ENCODE results near the gene WWC1. TPM values are rescaled to one million over a fixed set of nuclear protein-coding genes. Genes with fewer than 3 reads are reported as not detected.
"Not testable (repeated sequence)": the region's sequence is repeated elsewhere in the genome, so short reads cannot be mapped to it uniquely, and the experiment has no call there.

WWC1 gene
- total RNA-seq, 2 donors from 2014 or later, result 1.9 to 6.1 TPM

DNA sequence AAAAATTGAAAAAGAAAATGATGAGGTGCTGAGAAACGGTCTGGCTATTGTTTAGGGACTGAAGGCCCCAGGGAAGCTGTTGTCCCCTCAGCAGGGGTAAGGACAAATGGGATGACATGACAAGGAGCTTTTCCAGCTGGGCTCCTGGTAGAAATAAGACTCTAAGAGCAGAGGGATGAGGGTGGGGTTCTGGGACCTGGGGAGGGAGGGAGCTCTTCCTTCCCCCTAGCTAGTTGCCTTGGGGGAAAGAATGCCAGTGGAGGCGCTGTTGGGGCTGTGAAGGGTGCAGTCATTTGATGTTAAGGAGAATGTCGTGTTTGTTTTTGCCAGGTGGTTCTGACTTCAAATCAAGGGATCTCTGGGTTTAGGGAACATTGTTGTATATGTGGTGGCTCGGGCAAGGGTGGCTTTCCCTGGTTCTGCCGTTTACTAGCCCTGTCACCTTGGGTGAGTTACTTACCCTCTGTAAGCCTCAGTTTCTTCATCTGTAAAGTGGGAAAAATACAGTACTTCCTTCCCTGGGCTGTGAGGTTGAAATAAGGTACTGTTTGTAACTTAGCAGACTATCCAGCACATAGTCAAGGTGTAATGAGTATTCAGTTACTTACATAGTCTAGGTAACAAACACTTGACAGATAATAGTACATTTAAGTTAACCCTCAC lies 47.8 kb downstream of the WWC1 start:
- Mint-ChIP-seq H3K27ac (no peak overlapping the region), H3K9me3 (no peaks in the 10 kb centered on the region), H3K36me3 (no peaks in the 10 kb centered on the region)
- DNase-seq (ENCODE audit: low spot score in 2 of 2), result no peak
- ATAC-seq, result no peak

DNA sequence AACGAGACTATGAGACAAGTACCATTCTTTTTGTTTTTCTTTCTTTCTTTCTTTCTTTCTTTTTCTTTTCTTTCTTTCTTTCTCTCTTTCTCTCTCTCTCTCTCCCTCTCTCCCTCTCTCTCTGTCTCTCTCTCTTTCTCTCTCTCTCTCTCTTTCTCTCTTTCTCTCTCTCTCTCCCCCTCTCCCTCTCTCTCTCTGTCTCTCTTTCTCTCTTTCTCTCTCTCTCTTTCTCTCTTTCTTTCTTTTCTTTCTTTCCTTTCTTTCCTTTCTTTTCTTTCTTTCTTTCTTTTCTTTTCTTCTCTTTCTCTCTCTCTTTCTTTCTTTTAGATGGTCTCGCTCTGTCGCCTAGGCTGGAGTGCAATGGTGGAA lies 48.3 kb downstream of the WWC1 start:
- H3K27ac Mint-ChIP-seq, H3K36me3 Mint-ChIP-seq, ATAC-seq: not testable (repeated sequence)

DNA sequence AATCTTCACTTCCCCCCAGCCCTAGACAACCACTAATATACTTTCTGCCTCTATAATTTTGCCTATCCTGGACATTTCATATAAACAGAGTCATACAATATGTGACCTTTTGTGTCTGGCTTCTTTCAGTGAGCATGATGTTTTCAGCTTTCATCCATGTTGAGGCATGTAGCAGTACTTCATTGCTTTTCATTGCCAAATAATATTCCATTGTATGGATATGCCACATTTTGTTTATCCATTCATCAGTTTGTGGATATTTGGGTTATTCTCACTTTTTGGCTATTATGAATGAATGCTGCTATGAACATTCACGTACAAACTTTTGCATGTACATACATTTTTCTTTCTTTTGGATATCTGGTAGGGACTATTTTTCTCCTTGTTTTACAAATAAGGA lies 49.0 kb downstream of the WWC1 start:
- Mint-ChIP-seq H3K9me3 (no peaks in the 10 kb centered on the region), H3K27ac (no peak overlapping the region), H3K36me3 (no peaks in the 10 kb centered on the region)
- ATAC-seq, result no peak
- DNase-seq (ENCODE audit: low spot score in 2 of 2), result no peak

More for the DNA sequence above, 48.3 kb downstream of the WWC1 start:
- H3K9me3 Mint-ChIP-seq; DNase-seq (ENCODE audit: low spot score in 2 of 2): not testable (repeated sequence)

DNA sequence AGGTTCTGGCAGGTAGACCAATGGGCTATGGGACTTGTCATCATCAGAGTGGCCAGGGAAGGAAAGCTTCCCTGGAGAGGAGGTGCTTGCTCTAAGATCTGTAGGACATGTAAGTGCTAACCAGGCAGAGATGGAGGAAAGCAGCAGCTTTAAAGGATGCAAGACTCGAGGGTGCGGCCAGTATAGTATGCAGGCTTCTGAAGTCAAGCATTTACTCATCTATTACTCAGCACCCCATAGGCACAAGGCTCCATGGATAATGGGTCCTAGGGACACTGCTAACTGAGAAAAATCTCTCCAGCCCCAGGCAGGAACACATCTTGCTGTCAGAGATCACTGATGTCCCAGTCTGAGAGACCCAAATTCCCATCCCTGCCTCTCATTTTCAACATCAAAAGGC lies 49.7 kb downstream of the WWC1 start:
- no peak overlapping the region for H3K27ac Mint-ChIP-seq
- no peaks in the 10 kb centered on the region for H3K9me3 Mint-ChIP-seq
- ATAC-seq, result no peak
- DNase-seq (ENCODE audit: low spot score in 2 of 2), result no peak
- H3K36me3 Mint-ChIP-seq, result no peaks in the 10 kb centered on the region

DNA sequence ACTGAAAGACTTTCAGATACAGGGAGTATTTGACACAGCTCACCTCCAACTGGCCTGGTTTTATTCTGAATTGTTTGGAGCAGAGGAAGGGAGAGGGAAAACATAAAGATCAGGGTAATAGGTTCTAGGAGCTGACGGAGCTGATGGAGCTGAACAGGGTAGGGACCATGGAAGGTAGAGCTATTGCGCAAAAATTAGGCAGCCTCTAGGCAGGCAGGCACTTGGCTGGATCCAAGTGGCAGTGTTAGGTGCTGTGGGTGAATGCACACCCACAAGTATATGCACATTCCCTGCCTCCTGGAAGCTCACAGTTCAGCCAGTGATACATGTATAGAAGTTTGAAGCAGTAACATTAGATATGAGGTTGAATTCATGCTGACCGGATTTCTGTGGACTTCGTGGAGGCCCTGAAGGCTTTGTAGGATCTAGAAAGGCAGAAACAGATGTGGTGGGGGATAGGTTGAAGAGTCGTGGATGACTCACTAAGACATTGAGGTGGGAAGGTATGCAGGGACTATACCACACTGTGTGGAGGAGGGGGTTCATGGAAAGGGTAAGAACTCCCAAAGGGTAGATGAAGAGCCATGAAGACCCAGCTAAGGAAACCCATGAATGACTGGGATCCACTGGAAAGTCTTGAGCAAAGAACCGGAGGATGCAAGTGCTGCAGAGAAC lies 50.8 kb downstream of the WWC1 start:
- no peaks in the 10 kb centered on the region for H3K9me3 Mint-ChIP-seq
- no peak for DNase-seq (ENCODE audit: low spot score in 2 of 2)
- ATAC-seq, result no peak
- H3K27ac Mint-ChIP-seq, result no peak overlapping the region
- no peaks in the 10 kb centered on the region for H3K36me3 Mint-ChIP-seq

DNA sequence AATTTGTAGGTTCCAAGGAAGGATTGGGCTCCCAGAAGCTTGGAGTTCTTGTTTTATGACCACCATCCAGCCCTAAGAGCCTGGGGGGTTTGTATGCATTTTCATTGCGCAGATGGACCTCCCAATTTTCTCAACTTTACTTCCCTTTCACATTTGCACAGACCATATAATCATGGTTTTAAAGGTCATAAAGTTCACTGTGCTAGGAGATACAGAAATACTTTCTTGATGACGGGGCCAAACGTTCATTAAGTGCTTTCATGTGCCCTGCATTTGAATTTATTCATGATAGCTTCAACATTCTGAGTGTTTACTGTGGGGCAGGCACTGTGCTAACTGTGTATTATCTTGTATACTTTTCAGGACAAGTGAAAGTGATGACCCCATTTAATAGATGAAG lies 51.5 kb downstream of the WWC1 start:
- H3K27ac Mint-ChIP-seq, result no peak overlapping the region
- ATAC-seq (no peak), DNase-seq (ENCODE audit: low spot score in 2 of 2) (no peak)
- no peaks in the 10 kb centered on the region for H3K36me3 Mint-ChIP-seq
- no peaks in the 10 kb centered on the region for H3K9me3 Mint-ChIP-seq

DNA sequence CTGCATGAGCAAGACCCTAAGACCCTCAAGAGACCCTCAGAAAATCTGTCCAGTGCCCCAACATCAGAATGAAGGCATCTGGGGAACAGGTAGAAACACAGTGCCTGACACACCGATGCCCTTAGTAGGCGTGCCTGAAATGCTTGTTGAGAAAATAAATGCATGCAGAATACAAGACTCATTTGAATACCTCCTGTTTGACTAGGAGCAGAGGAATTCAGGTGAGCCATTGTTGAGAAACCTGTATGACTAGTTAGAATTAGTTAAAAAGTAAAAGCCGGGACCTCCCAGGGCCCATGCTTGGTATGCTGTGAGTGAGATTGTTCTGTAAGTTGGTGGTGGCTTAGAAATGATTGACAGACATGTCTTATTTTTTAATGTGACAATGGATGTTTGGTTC lies 55.0 kb downstream of the WWC1 start:
- H3K27ac Mint-ChIP-seq, result no peak overlapping the region

DNA sequence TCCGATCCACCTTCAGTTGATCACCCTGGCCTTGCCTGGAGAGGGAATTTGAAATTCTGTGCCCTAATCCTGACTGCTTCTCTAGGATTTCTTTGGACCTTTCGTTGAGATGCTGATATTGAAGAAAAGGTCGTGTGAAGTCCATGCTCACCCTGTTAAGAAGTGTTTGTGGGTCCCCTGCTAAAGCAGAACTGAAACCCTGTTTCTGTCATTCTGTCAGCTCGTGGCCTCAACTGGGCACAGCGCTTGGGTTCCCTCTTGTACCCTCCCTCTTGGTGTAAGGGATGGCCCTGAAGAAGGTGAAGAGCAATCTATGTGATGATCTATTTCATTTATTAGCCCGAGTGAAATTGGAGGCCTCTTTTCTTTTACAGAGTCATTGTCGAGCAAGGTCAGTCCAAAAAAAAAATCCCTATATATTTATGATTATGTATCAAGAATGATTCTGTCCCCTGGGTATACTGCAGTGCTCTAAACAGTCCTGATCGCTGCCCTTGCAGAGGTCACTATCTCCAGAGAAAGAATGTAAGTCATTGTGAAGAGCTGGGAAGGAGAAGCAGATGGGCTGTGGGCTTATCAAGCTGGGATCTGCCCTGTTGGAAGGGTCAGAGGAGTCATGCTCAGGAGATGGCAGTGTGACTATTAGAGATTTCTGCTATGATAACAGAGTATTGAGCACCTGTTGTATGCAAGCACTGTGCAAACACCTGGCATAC lies 56.1 kb downstream of the WWC1 start:
- no peaks in the 10 kb centered on the region for H3K9me3 Mint-ChIP-seq
- no peaks in the 10 kb centered on the region for H3K36me3 Mint-ChIP-seq
- DNase-seq (ENCODE audit: low spot score in 2 of 2), result no peak
- ATAC-seq, result no peak
- no peak overlapping the region for H3K27ac Mint-ChIP-seq

More for the DNA sequence above, 55.0 kb downstream of the WWC1 start:
- no peaks in the 10 kb centered on the region for H3K9me3 Mint-ChIP-seq
- ATAC-seq, result no peak
- no peaks in the 10 kb centered on the region for H3K36me3 Mint-ChIP-seq
- no peak for DNase-seq (ENCODE audit: low spot score in 2 of 2)

DNA sequence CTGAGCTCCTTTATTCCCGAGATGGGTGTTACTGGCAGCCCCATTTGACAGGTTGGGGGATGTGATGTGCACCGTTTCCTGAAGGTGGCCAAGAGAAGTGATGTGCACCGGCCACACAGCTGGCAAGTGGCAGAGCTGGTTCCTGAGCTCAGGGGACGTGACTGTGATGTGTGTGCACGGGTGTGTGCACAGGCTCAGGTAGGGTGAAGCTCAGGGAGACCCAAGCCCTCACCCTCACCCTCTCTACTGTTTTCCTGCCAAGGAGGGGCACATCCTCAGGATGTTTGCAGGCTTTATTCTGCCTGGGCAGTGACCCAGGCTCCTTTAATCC lies 56.6 kb downstream of the WWC1 start:
- Mint-ChIP-seq H3K36me3 (no peaks in the 10 kb centered on the region), H3K27ac (no peak overlapping the region), H3K9me3 (no peaks in the 10 kb centered on the region)
- no peak for DNase-seq (ENCODE audit: low spot score in 2 of 2)
- ATAC-seq, result no peak

DNA sequence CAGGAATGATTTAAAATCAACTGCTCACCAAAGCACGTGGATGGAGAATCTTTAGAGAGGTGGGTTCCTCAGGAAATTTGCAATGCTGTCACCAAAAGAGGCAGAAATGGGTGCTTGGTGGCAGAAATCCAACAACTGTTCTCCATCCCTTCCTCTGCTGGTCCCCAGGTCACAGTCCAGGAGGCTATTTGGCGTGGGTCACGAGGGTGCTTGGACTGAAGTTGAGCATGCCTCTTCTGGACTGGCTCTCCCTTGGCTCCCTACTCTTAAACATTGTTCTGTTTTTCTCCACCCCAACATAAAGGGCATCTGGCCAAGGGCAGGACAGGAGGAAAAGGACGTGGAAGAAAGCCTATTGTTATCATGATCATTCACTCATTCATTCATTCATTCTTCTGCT lies 58.9 kb downstream of the WWC1 start:
- no peak for DNase-seq (ENCODE audit: low spot score in 2 of 2)
- no peak overlapping the region for H3K27ac Mint-ChIP-seq
- H3K9me3 Mint-ChIP-seq, result no peaks in the 10 kb centered on the region
- no peaks in the 10 kb centered on the region for H3K36me3 Mint-ChIP-seq
- ATAC-seq, result no peak

DNA sequence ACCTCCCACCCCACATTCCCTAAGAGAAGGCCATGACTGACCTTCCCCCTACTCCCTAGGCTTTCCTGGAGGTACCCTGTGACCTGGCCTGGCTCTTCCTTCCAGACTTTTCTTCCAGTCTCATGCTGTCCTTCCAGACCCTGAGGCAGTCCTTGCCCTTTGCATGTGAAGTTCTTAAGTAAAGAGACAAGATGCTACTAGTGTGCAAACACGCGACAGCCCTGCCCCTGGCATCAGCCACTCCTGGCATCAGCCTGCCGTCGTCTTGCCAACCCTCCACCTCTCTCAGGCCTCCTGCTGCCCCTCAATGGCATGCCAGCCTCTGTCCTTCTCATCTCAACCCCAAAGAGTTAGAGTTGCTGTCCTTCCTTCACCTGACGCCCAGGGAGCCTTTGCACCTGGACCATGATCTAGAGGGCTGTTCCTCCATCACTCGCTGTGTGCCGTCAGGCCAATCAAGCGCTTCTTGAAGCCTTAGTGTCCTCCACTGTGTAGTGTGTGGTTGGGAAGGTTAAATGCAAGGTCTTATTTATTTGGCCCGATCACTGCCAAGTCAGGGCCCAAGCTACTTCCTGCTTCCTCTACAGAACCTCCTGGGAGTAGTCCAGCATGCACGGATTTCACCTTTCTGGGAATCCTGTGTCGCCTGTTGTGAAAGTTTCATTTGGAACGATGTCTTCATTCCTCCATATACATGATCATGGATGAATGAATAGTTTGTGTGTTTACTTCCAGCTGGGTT lies 61.9 kb downstream of the WWC1 start:
- Mint-ChIP-seq H3K36me3 (no peaks in the 10 kb centered on the region), H3K9me3 (no peaks in the 10 kb centered on the region), H3K27ac (no peak overlapping the region)
- DNase-seq (ENCODE audit: low spot score in 2 of 2), result no peak
- no peak for ATAC-seq

DNA sequence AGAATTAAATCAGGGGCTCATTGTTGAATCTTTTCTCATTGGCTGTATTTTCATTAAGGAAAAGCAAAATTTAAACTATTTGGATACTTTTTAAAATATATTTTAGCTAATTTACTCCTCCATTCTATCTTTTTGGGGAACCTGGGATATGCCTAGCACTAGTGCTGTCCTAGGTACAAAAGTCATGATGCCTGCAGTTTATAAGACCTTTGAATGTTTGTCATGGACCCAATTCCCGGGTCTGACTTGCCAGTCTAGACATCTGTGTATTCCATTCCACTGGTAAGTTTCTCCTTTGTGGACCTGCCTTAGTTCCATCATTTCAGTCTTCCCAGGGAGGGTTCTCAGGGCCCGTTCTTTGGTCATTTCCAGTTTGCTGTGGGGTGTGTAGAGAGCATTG lies 63.0 kb downstream of the WWC1 start:
- DNase-seq (ENCODE audit: low spot score in 2 of 2), result no peak
- Mint-ChIP-seq H3K27ac (no peak overlapping the region), H3K9me3 (no peaks in the 10 kb centered on the region), H3K36me3 (no peaks in the 10 kb centered on the region)
- no peak for ATAC-seq

DNA sequence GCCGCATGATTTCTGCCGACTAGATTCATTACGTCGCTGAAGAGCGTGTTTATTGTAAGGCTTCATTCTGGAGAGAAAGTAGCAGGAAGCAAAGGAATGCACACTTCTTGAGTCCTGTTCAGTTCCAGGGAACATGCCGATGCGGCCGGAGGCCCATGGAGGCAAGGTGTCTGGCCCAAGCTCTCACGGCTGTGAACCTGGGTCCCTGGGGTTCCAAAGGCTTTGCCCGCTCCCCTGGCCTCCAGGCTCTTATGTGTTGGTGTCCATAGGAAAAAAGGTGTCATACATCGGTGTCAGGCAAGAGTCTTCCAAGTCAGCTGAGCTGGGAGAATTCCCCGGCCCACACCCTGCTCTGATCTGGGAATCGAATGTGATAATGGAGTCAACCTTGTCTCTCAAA lies 64.7 kb downstream of the WWC1 start:
- H3K27ac Mint-ChIP-seq, result no peak overlapping the region
- DNase-seq (ENCODE audit: low spot score in 2 of 2), result no peak
- H3K9me3 Mint-ChIP-seq, result no peaks in the 10 kb centered on the region
- H3K36me3 Mint-ChIP-seq, result no peaks in the 10 kb centered on the region
- ATAC-seq, result no peak

DNA sequence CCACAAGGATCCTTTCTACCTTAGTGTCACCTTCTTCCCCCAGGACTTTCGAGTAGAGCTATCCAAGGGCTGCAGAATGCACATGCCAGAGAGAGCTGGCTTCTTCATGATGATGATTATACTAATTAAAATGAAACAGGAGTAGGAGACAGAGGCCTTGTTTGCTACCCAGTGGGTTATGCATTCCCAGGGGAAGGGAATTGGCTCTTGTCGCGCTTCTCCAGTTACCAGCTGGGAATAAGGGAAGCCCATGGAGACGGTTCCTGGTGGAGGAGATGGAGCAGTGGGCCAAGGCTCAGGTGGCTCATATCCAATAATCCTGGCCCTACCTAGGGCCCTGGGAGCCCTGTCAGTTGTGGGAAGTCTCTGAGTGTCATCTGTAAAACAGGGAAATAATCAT lies 65.1 kb downstream of the WWC1 start:
- Mint-ChIP-seq H3K9me3 (no peaks in the 10 kb centered on the region), H3K36me3 (no peaks in the 10 kb centered on the region), H3K27ac (no peak overlapping the region)
- ATAC-seq (no peak), DNase-seq (ENCODE audit: low spot score in 2 of 2) (no peak)

DNA sequence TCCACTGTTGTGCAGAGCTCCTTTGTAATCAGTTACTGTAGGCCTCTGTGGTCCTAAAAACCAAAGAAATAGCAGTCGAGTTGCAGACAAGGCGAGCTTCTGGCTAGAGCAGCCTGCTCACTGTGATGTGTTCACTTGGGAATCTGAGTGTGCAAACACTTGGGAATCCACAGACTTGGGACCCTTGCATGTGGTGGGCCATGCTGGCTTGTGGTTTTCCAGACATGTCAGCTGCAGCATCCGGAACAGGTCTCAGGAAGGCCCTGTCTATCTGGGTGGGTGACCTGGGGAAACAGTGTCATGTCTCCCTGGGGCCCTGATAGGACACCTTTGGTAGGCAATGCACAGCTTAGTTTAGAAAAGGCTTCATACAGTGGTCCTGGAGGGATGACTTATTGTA lies 66.4 kb downstream of the WWC1 start:
- Mint-ChIP-seq H3K36me3 (no peaks in the 10 kb centered on the region), H3K27ac (no peak overlapping the region), H3K9me3 (no peaks in the 10 kb centered on the region)
- ATAC-seq (no peak), DNase-seq (ENCODE audit: low spot score in 2 of 2) (no peak)

DNA sequence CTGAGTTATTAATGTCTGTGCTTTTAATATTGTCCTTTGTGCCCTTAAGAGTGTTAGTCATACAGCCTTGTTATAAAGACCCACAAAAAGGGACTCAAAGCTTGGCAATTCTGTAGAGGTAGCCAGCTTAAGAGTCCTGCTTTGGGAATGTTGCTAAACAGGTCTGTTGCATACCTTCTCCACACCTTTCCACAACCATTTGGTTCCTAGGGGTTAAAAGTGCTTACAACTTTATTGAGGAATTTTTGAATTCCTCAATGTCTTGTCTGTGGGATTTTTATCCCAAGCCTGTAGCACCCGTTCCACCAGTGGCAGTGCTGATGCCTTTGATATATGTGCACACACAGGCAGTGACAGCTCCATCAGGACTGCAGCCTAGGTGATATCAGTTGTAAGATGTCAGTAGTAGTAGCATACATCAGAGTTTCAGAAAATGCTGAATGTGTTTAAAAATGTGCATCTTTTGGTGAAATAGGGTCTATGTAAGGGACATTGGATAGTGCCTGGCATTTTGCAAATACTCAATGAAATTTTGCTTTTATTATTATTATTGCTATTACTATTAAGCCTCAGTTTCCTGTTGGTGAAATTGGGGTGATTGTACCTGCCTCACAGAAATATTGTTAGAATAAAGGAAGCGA lies 68.5 kb downstream of the WWC1 start:
- Mint-ChIP-seq H3K36me3 (no peaks in the 10 kb centered on the region), H3K9me3 (no peaks in the 10 kb centered on the region), H3K27ac (no peak overlapping the region)
- no peak for ATAC-seq
- DNase-seq (ENCODE audit: low spot score in 2 of 2), result no peak

Data from activated naive CD4-positive, alpha-beta T cell treated with anti-CD3 and anti-CD28 coated beads, Interleukin-2, amount 50 U/mL, for 72 hours (primary cell).